NCI-H2107 (cell line): Measurements from ENCODE around the gene NFILZ.
A peak's percentile ranks its signal among the peaks of the same experiment; 100 is the strongest.

ENCODE experiments used
- DNase-seq: peaks from one replicate; lab custom pipeline; 2025; lab: John Stamatoyannopoulos, UW

Gene NFILZ

DNA sequence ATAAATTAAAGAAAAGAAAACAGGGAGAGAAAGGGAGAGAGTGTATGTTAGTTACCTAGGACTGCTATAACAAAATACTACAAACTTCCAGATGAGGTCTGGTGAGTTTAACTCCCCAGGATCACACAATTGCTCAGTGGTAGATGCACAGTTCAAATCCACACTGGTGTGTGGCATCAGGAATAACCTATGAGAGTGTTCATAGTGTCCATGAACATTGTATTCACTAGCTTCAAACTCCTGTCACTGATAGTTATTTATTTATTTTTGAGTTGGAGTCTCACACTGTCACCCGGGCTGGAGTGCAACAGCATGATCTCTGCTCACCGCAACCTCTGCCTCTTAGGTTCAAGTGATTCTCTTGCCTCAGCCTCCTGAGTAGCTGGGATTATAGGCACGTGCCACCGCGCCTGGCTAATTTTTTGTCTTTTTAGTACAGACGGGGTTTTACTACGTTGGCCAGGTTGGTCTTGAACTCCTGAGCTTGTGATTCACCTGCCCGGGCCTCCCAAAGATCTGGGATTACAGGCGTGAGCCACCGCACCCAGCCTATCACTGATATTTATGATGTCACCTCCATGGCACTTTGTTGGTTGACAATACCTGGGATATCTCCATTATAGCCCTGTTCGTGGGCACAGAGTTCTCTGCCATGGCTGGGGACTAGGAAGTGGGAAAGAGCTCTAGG is at the start of gene NFILZ:
Gene NFILZ (plus strand): TSS at position 638 of the 688 bp plus-strand sequence. CDS start 46,133 bp downstream, outside the sequence.
- no peak for DNase-seq

GRCh38 chr19:8580710-8581281 is 49.6 kb upstream of the NFILZ start:
- peak; percentile 53 for DNase-seq

DNA sequence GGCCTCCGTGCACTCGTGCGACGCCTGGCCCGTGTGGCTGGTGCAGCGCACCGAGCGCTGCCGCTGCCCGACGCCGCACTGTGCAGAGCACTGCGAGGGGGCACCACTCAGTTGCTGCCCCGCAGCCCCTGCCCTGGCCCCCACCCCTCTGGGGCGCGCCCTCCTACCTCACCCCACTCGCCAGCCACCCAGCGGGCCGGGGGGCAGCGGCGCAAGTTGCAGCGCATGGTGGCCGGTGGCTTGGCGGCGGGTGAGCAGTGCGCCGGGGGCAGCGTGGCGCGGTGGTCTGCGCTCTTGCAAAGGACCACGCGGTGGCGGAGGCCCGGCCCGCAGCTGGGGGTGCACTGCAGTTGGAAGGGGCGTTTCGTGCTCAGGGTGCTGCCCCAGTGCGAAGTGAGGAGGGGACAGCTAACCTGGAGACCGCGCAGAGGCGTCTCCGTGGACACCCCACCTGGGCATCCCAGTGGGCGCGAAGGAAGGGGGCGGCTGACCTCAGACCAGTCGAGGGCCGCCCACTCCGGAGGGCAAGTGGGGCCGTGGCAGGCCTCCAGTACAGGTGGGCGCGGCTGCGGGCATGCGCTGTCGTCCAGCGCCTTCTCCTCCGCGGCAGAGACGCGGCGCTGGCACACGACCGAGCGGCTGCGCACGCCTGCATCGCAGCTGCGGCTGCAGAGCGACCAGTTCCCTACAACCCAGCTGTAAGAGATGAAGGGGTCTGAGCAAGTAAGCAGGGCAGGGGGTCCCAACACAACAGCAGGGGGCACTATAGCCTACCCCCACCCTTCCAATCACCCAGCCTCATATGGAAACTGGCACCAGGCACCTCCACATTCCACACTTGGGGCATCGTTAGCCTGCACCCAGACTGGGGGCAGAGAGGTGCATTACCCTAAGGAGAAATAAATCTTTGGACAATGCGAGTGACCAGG is 45.2 kb upstream of the NFILZ start:
- DNase-seq, result no peak

- DNase-seq, result peak; percentile 1
Measured at GRCh38 chr19:8585894-8586750, 44.3 kb upstream of the NFILZ start.

DNA sequence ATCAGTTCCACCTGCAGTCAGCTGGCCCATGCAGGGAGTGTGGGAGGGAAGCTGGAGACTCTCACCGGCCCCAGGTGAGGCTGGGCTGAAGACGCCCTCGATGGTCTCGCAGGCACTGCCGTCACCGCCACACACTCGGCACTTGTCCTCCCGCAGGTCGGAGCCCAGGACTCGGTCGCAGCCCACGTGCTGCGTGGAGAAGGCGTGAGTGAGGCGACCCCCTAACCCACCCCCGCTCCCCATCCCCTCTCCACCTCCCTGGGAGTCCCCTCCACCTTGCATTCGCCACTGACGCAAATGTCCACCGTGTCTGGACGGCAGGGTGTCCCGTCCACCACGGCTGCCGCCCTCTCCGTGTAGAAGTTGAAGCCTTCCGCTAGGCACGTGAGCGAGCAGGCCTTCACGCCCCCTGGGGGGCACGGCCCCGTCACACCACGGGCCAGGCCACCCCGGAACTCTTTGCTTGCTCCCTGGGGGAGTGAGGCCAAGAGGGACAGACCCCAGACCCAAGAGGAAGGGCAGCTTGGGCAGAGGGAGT is 41.2 kb upstream of the NFILZ start:
- DNase-seq, result no peak

DNA sequence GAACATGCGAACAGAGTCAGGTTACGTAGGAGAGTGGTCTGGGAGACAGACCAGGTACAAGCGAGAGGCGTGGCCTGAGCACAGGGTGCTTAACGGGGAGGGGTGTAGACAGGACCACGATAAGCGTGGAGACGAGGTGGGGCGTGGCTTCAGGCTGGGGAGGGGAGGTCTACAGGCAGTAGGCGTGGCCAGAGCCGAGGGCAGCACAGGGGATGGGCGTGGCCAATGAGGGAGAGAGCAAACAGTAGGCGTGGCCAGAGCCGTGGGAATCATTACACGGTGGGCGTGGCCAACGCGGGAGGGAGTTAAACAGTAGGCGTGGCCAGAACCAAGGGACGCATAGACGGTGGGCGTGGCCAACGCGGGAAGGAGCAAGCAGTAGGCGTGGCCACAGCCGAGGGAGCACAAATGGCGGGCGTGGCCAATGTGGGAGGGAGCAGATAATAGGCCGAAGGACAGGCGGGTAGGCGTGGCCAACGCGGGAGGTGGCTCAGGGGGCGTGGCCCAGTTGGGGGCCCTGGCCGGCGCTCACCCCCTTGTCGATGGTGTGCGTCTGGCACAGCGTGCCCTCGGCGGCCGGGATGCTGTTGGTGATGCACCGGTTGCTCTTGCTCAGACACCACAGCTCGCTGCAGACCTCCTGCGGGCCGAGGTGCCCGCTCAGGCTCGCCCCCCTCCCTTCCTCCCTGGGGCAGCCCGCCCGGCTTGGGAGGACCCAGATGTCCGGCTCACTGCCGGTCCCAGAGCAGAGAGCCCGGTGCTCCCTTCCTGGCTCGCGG is 38.0 kb upstream of the NFILZ start:
- DNase-seq, result no peak

- no peak for DNase-seq
Measured at GRCh38 chr19:8593931-8594330, 36.5 kb upstream of the NFILZ start.

GRCh38 chr19:8595651-8596050 is 34.8 kb upstream of the NFILZ start:
- no peak for DNase-seq

GRCh38 chr19:8596168-8596567 is 34.3 kb upstream of the NFILZ start:
- no peak for DNase-seq

- no peak for DNase-seq
Measured at GRCh38 chr19:8600064-8600463, 30.4 kb upstream of the NFILZ start.

DNA sequence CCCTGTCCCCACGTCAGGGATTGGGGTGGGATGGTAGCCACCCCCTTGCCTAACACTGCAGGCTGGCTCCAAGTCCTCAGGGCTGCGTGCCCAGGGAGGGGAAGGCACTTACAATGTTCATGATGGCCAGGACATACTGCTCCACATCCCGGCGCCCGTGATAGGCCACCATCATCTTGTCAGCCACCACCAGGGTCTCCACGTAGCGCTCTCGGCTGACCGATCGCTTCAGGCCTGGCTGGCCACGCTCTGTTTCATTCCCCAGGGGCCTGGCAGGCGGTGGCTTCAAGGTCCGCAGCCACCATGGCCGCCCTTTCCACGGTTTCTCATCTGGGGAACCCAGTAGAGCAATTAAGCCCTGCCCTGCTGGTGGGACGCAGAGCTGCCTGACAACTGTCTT is 29.6 kb upstream of the NFILZ start:
- no peak for DNase-seq

DNA sequence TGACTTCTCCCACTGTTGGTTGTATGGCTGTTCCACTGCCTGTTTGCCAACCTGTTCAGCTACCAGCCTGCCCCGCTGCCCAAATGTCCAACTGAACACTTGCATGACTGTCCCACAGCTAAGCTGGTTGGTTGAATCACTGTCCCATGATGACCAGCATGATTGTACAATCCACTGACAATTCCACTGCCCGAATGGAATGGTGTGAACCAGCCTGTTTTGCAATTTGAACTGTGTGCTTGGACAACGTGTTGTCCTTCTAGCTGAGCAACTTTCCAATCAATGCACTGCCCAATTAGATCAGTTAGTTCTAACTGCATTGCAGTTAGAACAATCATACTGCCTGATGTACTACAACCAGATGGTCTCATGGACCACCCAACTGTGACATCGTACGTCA is 28.6 kb upstream of the NFILZ start:
- DNase-seq, result no peak

DNA sequence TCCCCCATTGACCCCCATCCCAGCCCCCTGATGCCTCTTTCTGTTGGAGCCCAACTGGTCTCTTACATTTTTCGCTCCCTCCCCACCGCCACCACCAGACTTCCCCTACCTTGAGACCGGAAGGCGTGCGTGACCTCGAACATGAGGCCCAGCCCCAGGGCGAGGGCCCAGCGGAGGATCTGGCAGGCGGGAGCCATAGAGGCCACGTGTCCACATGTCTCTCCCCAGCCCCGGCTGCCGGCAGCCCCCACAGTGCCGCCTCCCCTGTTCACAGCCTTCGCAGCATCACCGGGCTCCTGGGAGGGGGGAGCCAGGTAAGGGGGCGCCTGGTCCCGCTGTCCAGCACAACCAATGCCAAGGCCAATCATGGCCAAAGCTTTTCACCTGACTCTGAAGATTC is 24.9 kb upstream of the NFILZ start:
- DNase-seq, result no peak

GRCh38 chr19:8607386-8607785 is 23.0 kb upstream of the NFILZ start:
- no peak for DNase-seq

GRCh38 chr19:8608941-8609278 is 21.5 kb upstream of the NFILZ start:
- no peak for DNase-seq

GRCh38 chr19:8609279-8610040 is 21.0 kb upstream of the NFILZ start:
- DNase-seq, result no peak

GRCh38 chr19:8610041-8610935 is 20.1 kb upstream of the NFILZ start, which contains the start of gene ADAMTS10:
Gene ADAMTS10 (minus strand): TSS chr19:8610715. CDS start chr19:8605710, 5,005 bp downstream.
- no peak for DNase-seq

DNA sequence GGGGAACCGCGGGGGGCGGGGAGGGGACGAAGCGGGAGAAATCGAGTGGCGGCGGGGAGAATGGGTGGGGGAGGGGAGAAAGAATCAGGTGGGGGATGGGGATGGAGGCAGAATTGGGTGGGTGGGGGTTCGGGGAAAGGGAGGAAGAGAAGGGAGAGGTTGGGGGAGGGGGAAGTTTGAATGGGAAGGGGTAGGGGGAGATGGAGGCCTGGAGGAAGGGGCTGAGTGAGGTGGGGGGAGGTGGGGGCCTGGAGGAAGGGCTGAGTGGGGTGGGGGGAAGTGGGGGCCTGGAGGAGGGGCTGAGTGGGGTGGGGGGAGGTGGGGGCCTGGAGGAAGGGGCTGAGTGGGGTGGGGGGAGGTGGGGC is 19.5 kb upstream of the NFILZ start:
- DNase-seq, result no peak

- no peak for DNase-seq
Measured at GRCh38 chr19:8611391-8611876, 19.0 kb upstream of the NFILZ start.
